A549 treated with CpdA at 1 μM for 4 hours (cell line): ENCODE results near the gene TCF4. TPM values are rescaled to one million over a fixed set of nuclear protein-coding genes. Genes with fewer than 3 reads are reported as not detected.

ENCODE experiments used
- total RNA-seq: library from RNA; stranded (reverse); fragments of 200-300 nt; extraction: Qiagen RNA extraction; gene quantifications from 5 replicates; pipeline ENCODE4 v1.2.3, GENCODE V29; 2022; ENCODE audit warnings: low read depth

Gene TCF4
- total RNA-seq = 1.4 to 4.1 TPM (median 1.8 TPM) in 5 replicates

GRCh38 chr18:55588111-55588869, at the start of gene TCF4:
Gene TCF4 (minus strand): TSS chr18:55588192. CDS start chr18:55587116, 1,076 bp downstream.

